AG04450 (cell line): Measurements from ENCODE around the gene SMAD3. TPM values are rescaled to one million over a fixed set of nuclear protein-coding genes. Genes with fewer than 3 reads are reported as not detected.
A peak's percentile ranks its signal among the peaks of the same experiment; 100 is the strongest.

ENCODE experiments used
- CTCF ChIA-PET: fragments of 300-600, 350-600 bp; formaldehyde crosslinking; extraction: SDS; loops from one replicate; lab custom pipeline; 2022; ENCODE audit warnings: antibody characterized with exemption, inconsistent platforms; lab: Charles Lee
- POLR2A ChIA-PET: fragments of 350-600 bp; formaldehyde crosslinking; extraction: SDS; loops from one replicate; lab custom pipeline; 2021; ENCODE audit warnings: antibody characterized with exemption, inconsistent platforms; lab: Yijun Ruan, JAX
- DNase-seq: peaks from one replicate; pipeline ENCODE4 v3.0.0-alpha.2; 2011; ENCODE audit warnings: low read depth, low spot score
- H3K27ac ChIP-seq: one replicate; pipeline ENCODE4 v1.5.1; 2012; ENCODE audit warnings: low read depth, low read length, control low read depth
- H3K27me3 ChIP-seq: one replicate; pipeline ENCODE4 v1.6.0; 2012; ENCODE audit warnings: low read length; ENCODE audit not compliant: control insufficient read depth, insufficient read depth
- H3K4me3 ChIP-seq: 2 replicates; pipeline ENCODE4 v1.5.1; 2011; ENCODE audit warnings: mild to moderate bottlenecking, low read depth, low read length, control low read depth
- H3K9me3 ChIP-seq: 2 replicates; pipeline ENCODE4 v1.5.1; 2012; ENCODE audit warnings: low read length; ENCODE audit not compliant: control insufficient read depth, insufficient read depth
- polyA plus RNA-seq: library from polyadenylated mRNA; depleted of rRNA; stranded (reverse); fragments of >200 nt; gene quantifications from 2 replicates; pipeline ENCODE4 v1.2.3, GENCODE V29; 2011
- TF ChIP-seq, protein P1 (sequence below): IDR thresholded peaks from 2 replicates; pipeline ENCODE4 v1.5.1; 2011; ENCODE audit warnings: low read depth, low read length, control low read depth, inconsistent platforms

Gene SMAD3
- polyA plus RNA-seq, 1 experiment, result 115 TPM

DNA sequence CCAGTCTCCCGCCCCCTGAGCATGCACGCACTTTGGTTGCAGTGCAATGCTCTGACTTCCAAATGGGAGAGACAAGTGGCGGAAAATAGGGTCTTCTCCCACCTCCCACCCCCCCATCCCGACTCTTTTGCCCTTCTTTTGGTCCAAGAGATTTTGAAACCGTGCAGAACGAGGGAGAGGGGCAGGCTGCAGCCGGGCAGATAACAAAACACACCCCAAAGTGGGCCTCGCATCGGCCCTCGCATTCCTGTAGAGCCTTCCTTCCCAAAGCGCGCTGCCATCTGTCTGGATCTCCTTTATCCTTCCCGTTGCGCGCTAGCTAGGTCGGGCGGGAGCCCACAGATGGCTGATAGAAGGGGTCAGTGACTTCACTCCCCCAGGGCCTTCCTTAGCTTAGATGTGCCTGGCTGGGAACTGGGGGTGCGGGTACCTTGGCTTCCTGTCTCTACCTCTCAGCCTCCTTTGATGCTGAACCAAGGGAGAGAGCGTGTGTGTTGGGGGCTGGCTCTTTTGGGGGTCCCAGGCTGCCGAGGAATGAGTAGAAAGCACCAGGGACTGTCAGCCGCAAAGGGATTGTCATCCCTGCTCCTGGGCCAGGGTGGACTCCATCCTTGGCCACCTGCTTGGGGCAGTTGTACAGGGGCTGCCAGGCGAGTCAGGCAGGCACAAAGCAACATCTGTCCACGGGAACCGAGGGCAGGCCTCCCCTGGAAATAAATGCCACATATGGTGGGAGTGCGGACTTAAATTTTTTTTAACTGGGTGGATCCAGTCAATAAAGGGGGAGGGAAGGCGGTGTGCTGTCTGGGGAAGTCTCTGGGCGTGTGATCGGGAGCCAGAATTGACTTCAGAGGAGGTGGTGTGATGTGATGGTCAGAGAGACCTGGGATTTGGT lies 1.8 kb downstream of the SMAD3 start:
- peaks cover 3% of the 10 kb centered on the region; the same call in 1 of the 2 replicates for H3K9me3 ChIP-seq
- no peak for DNase-seq
- H3K27me3 ChIP-seq, result no peaks in the 10 kb centered on the region
- peak overlapping the region; percentile 99 for H3K4me3 ChIP-seq
- peak overlapping the region; percentile 83 for H3K27ac ChIP-seq
- ChIA-PET POLR2A (interaction anchor here (1.0 to 1.8 kb wide), 5 partner anchors 14 to 111 kb away, joined by 3 to 6 read pairs (median 3); no protein-coding TSS in a partner anchor), CTCF (interaction anchor here (1.9 kb wide), 1 partner anchor 121 kb away, joined by 5 read pairs; no protein-coding TSS in a partner anchor)
- TF ChIP-seq, protein P1, sequence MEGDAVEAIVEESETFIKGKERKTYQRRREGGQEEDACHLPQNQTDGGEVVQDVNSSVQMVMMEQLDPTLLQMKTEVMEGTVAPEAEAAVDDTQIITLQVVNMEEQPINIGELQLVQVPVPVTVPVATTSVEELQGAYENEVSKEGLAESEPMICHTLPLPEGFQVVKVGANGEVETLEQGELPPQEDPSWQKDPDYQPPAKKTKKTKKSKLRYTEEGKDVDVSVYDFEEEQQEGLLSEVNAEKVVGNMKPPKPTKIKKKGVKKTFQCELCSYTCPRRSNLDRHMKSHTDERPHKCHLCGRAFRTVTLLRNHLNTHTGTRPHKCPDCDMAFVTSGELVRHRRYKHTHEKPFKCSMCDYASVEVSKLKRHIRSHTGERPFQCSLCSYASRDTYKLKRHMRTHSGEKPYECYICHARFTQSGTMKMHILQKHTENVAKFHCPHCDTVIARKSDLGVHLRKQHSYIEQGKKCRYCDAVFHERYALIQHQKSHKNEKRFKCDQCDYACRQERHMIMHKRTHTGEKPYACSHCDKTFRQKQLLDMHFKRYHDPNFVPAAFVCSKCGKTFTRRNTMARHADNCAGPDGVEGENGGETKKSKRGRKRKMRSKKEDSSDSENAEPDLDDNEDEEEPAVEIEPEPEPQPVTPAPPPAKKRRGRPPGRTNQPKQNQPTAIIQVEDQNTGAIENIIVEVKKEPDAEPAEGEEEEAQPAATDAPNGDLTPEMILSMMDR, result no peak

DNA sequence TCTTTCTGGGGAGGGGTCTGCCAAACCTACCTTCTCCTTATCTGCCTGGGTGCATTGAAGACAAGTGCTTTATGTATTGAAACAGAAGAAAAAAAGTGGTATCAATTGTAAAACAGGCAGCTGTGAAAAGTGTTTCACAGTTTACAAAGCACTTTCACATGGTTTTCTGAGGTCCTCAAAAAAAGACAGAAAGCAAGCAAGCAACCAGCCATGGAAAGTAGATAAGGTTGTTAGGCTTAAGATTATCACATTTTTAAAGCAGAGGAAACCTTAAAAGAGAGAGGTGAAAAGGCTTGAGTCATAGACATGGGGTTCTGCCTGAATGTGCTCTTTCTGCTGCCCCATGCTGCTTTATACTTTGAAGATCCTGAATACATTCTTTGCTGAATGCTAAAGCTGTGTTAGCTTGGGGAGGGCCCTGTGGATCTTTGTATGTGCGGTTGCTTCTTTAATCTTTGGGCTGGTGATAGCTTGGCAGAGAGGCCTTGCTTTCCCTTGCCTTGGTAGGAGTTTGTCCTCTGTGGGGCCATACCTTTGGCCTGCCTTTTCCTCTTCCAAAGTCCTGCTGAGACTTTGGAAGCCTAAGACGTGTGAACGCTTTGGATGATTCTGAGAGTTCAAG lies 2.6 kb downstream of the SMAD3 start:
- TF ChIP-seq, protein P1, result no peak
- peak overlapping the region; percentile 83 for H3K27ac ChIP-seq
- CTCF ChIA-PET, result no interaction called here

DNA sequence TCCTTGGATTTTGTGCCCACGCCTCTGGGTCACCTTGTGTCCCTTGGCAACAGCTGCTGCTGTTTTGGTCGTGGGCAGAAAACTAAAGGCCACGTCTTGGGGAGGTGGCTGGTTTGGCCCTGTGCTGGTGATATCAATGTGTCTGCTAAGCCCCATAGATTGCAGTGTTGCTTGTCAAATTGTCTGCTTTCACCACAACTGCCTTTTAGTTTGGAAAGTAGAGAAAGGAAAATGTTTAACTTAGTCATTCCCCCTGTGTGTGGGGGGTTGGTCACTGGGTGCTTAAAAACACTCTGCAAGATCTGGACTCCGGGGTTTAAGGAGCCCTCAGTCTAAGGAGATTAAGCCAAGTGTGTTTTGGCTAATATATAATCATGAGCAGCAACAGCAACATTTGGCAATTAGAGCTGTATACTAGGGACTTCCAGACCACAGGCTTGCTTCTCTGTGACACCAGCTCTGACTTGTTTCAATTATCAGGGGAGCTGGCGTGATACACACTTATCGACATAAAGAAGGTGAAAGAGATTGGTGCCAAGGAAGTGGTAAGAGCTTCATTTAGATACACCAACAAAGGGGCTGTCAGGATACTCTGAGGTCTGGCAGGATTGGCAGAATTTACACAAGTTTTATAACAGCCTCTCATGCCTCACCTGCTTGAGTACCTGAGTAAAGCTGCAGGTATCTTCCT lies 3.5 kb downstream of the SMAD3 start:
- H3K27ac ChIP-seq, result peak overlapping the region; percentile 83
- DNase-seq, result no peak
- H3K9me3 ChIP-seq, result peaks cover 3% of the 10 kb centered on the region; the same call in 1 of the 2 replicates
- H3K4me3 ChIP-seq, result peak overlapping the region; percentile 99
- CTCF ChIA-PET, result interaction anchor here (0.9 kb wide), 1 partner anchor 123 kb away, joined by 3 read pairs; no protein-coding TSS in a partner anchor
- TF ChIP-seq, protein P1, result no peak
- H3K27me3 ChIP-seq, result no peaks in the 10 kb centered on the region
- POLR2A ChIA-PET, result interaction anchor here (0.7 to 1.6 kb wide), 6 partner anchors 12 to 123 kb away, joined by 3 to 4 read pairs (median 3); no protein-coding TSS in a partner anchor

More for the DNA sequence above, 2.6 kb downstream of the SMAD3 start:
- peaks cover 3% of the 10 kb centered on the region; the same call in 1 of the 2 replicates for H3K9me3 ChIP-seq
- no peaks in the 10 kb centered on the region for H3K27me3 ChIP-seq
- peak overlapping the region; percentile 99 for H3K4me3 ChIP-seq
- no peak for DNase-seq
- POLR2A ChIA-PET, result no interaction called here

DNA sequence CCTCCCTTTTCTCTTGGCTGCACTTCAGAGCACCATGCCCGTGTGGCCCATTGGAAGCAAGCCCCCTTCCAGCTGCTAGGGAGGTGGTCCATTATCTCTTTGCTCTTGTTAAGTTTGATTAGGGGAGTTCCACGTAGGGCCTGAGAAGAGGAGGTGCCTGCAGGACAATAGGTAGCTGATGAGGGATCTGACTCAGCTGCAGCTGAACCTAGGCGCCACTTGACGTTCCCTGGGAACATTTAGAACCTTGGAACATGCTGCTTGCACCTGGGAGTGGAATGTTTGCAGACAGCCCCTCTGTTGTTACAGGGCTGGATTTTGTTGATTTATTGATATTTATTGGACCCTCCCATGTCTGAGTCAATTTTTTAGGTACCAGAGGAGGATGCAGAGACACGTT lies 4.7 kb downstream of the SMAD3 start:
- POLR2A ChIA-PET, result interaction anchor here (1.2 to 1.6 kb wide), 2 partner anchors 64 to 124 kb away, joined by 3 to 4 read pairs; no protein-coding TSS in a partner anchor
- TF ChIP-seq, protein P1, result no peak
- H3K27ac ChIP-seq, result no peak overlapping the region
- CTCF ChIA-PET, result no interaction called here
- H3K27me3 ChIP-seq, result no peaks in the 10 kb centered on the region
- H3K9me3 ChIP-seq, result peaks cover 3% of the 10 kb centered on the region; the same call in 1 of the 2 replicates
- no peak for DNase-seq
- peak overlapping the region; percentile 56 for H3K4me3 ChIP-seq
